ENCODE measurements around the gene KIAA0319L.
"Not testable (repeated sequence)": the region's sequence is repeated elsewhere in the genome, so short reads cannot be mapped to it uniquely, and the experiment has no call there.

- TF ChIP-seq CTCF (conservative IDR thresholded peaks at IDR 0.05; ENCODE audit: low read length); EZH2phosphoT487 (IDR thresholded peaks at IDR 0.05; ENCODE audit: borderline replicate concordance, low read depth, low read length): not testable (repeated sequence)
Measured at GRCh38 chr1:35463749-35464148, 93.5 kb downstream of the KIAA0319L start.

Data from OCI-LY7 (cell line).